Panc1 (cell line): ENCODE data around the gene HAUS8.

ENCODE experiments used
- CTCF ChIP-seq: fragments of 450-650 bp; IDR thresholded peaks from 2 replicates; pipeline ENCODE4 v1.5.1; 2017; ENCODE audit warnings: mild to moderate bottlenecking
- POLR2AphosphoS5 ChIP-seq: IDR thresholded peaks from 2 replicates; pipeline ENCODE4 v1.6.1; 2012; ENCODE audit warnings: mild to moderate bottlenecking, low read depth, low read length, moderate library complexity
- REST ChIP-seq, 2 experiments: IDR thresholded peaks; 2 replicates each; pipeline ENCODE4 v1.6.1; 2011 to 2012; ENCODE audit warnings: low read depth in 2 of 2, control low read depth in 1 of 2, low read length in 1 of 2, mild to moderate bottlenecking in 1 of 2, moderate library complexity in 1 of 2; ENCODE audit not compliant: insufficient read depth in 1 of 2
- SIN3A ChIP-seq: IDR thresholded peaks from 2 replicates; pipeline ENCODE4 v1.6.1; 2012; ENCODE audit warnings: low read depth, mild to moderate bottlenecking, low read length, moderate library complexity, borderline replicate concordance; ENCODE audit not compliant: insufficient read depth
- TCF7L2 ChIP-seq: IDR thresholded peaks from 2 replicates; pipeline ENCODE4 v1.6.1; 2011; ENCODE audit warnings: mild to moderate bottlenecking, low read depth, low read length, inconsistent platforms

GRCh38 chr19:17105556-17105955 lies 30.3 kb upstream of the HAUS8 start:
- TF ChIP-seq POLR2AphosphoS5: no peak
- TF ChIP-seq REST (IDR thresholded peaks at IDR 0.05; ENCODE audit: insufficient read depth in 1 of 2, low read depth in 2 of 2, low read length in 1 of 2): no peak
- no peak for TF ChIP-seq CTCF
- no peak for TF ChIP-seq SIN3A
- no peak for TF ChIP-seq TCF7L2
